K562 (cell line): ENCODE results near the gene OXT. TPM values are rescaled to one million over a fixed set of nuclear protein-coding genes. Genes with fewer than 3 reads are reported as not detected.

Experiments
- ATAC-seq: fragments of 200-7000 bp; cut with Tn5 transposase; 3 replicates; pipeline ENCODE4 v1.9.1; 2020; ENCODE audit warnings: moderate library complexity
- BruUV-seq: library from RNA; stranded (reverse); fragments of 400-500 nt; replicated peaks from 2 replicates; lab custom pipeline; 2021; lab: Mats Ljungman, UMichigan
- CTCF ChIA-PET: fragments of 300-600 bp; formaldehyde crosslinking; extraction: SDS; loops from one replicate; lab custom pipeline; 2021; ENCODE audit warnings: low intra/inter-chr PET ratio; lab: Yijun Ruan, JAX
- POLR2A ChIA-PET: fragments of 300-600, 350-650 bp; sonication (Branson Sonifier 250); formaldehyde crosslinking; extraction: SDS; loops from one replicate; lab custom pipeline; 2021; ENCODE audit warnings: antibody characterized with exemption, inconsistent platforms; lab: Yijun Ruan, JAX
- DNase-seq, 4 experiments: peaks; one replicate each; pipeline versions ENCODE4 v3.0.0 to v3.0.0-alpha.2; 2011 to 2018; ENCODE audit warnings: low spot score in 3 of 4, mixed read lengths in 3 of 4; ENCODE audit errors: extremely low read depth in 1 of 4
- FAIRE-seq: peaks from 2 replicates; lab custom pipeline; 2011; peaks lifted over from hg19 to GRCh38; lab: Jason Lieb, UNC
- H2AFZ ChIP-seq: 2 replicates; pipeline ENCODE4 v1.6.0; 2011; ENCODE audit warnings: low read depth, low read length, control low read depth, inconsistent platforms
- H3K27ac ChIP-seq: fragments of 200-600 bp; 3 replicates; pipeline ENCODE4 v1.8.0; 2011; ENCODE audit warnings: low read depth, mild to moderate bottlenecking, control low read depth, inconsistent platforms, low read length, moderate library complexity, mixed read lengths; ENCODE audit errors: extremely low read depth
- H3K27me3 ChIP-seq, 2 experiments: fragments of 300-600 bp in 1 of 2; 2 replicates in 1 of 2; 3 replicates in 1 of 2; pipeline versions ENCODE4 v1.6.0 to v1.8.0; 2011; ENCODE audit warnings: inconsistent platforms in 2 of 2, low read length in 2 of 2, mild to moderate bottlenecking in 1 of 2, mixed read lengths in 1 of 2, moderate library complexity in 1 of 2; ENCODE audit not compliant: control insufficient read depth in 2 of 2, insufficient read depth in 2 of 2
- H3K36me3 ChIP-seq: fragments of 300-600 bp; 3 replicates; pipeline ENCODE4 v1.8.0; 2011; ENCODE audit warnings: mild to moderate bottlenecking, low read length, inconsistent platforms; ENCODE audit not compliant: control insufficient read depth, insufficient read depth
- H3K4me1 ChIP-seq, 2 experiments: fragments of 200-600 bp in 1 of 2; replicated peaks in 1 of 2; 2 replicates in 1 of 2; 3 replicates in 1 of 2; pipeline versions ENCODE4 v1.5.1 to v1.8.0; 2011; ENCODE audit warnings: inconsistent platforms in 2 of 2, low read length in 2 of 2, mild to moderate bottlenecking in 1 of 2, mixed read lengths in 1 of 2, moderate library complexity in 1 of 2; ENCODE audit not compliant: control insufficient read depth in 2 of 2, insufficient read depth in 2 of 2
- H3K4me2 ChIP-seq: 2 replicates; pipeline ENCODE4 v1.6.1; 2011; ENCODE audit warnings: low read length, control low read depth, inconsistent platforms, mixed read lengths; ENCODE audit not compliant: insufficient read depth
- H3K4me3 ChIP-seq: fragments of 200-600 bp; sonication (generic), shearing (Covaris generic); 2 replicates; pipeline ENCODE4 v1.5.1; 2016; ENCODE audit warnings: control low read depth, inconsistent platforms
- H3K79me2 ChIP-seq: fragments of 200-600 bp; 3 replicates; pipeline ENCODE4 v1.8.0; 2011; ENCODE audit warnings: low read length, inconsistent platforms; ENCODE audit not compliant: control insufficient read depth, insufficient read depth
- H3K9ac ChIP-seq, 2 experiments: 2 replicates each; pipeline versions ENCODE4 v1.6.0 to v1.6.1; 2011; ENCODE audit warnings: low read depth in 2 of 2, low read length in 2 of 2, control low read depth in 1 of 2, inconsistent platforms in 1 of 2, mild to moderate bottlenecking in 1 of 2, mixed read lengths in 1 of 2; ENCODE audit not compliant: insufficient read depth in 1 of 2
- H3K9me1 ChIP-seq: one replicate; pipeline ENCODE4 v1.6.0; 2011; ENCODE audit warnings: inconsistent platforms, mild to moderate bottlenecking, low read length, moderate library complexity; ENCODE audit not compliant: control insufficient read depth, insufficient read depth
- H3K9me3 ChIP-seq: replicated peaks from 2 replicates; pipeline ENCODE4 v1.5.1; 2011; ENCODE audit warnings: low read depth, low read length, inconsistent platforms; ENCODE audit not compliant: control insufficient read depth, insufficient read depth
- H4K20me1 ChIP-seq: replicated peaks from 2 replicates; pipeline ENCODE4 v1.6.1; 2011; ENCODE audit warnings: low read length, inconsistent platforms, mixed read lengths; ENCODE audit not compliant: control insufficient read depth, insufficient read depth
- ERF ChIP-seq: fragments of 450-650 bp; formaldehyde crosslinking; IDR thresholded peaks from 2 replicates; pipeline ENCODE4 v1.4.0; 2020; ENCODE audit warnings: mild to moderate bottlenecking, mixed read lengths
- MTA2 ChIP-seq: fragments of 450-650 bp; IDR thresholded peaks from 2 replicates; pipeline ENCODE4 v1.6.1; 2016; ENCODE audit warnings: low read depth
- NBN ChIP-seq: fragments of 450-650 bp; IDR thresholded peaks from 2 replicates; pipeline ENCODE4 v1.6.1; 2016; ENCODE audit warnings: low read depth, mild to moderate bottlenecking
- ZNF165 ChIP-seq: fragments of 250-450 bp; sonication (Bioruptor Pico); IDR thresholded peaks from 2 replicates; pipeline ENCODE4 v1.4.0; 2020; ENCODE audit warnings: borderline replicate concordance
- WGBS: fragments of 100-300 bp; shearing (Covaris generic); methylation state at CpG from one replicate; pipeline ENCODE4 v1.1.6; 2016; ENCODE audit warnings: low coverage, mixed read lengths; ENCODE audit not compliant: insufficient coverage; ENCODE audit errors: missing lambda C conversion rate; 5-methylcytosine and 5-hydroxymethylcytosine counted together
- in situ Hi-C: fragments of 300-500 bp; cut with MboI; formaldehyde crosslinking; loops from 4 replicates; pipeline ENCODE4 v1.15.0; 2018; ENCODE audit warnings: inconsistent platforms, mixed read lengths
- intact Hi-C: fragments of 100-400 bp; cut with micrococcal nuclease; formaldehyde crosslinking; loops from 2 replicates; pipeline ENCODE4 v1.14.2; 2022
- polyA plus RNA-seq, 8 experiments: library from polyadenylated mRNA; depleted of rRNA in 4 of 8; stranded (reverse) in 5 of 8; unstranded in 3 of 8; fragments of >200 nt; fragmentation: Nextera tagmentation in 2 of 8; fragmentation: Illumina TruSeq in 1 of 8; extraction: Ambion mirVana in 2 of 8; extraction: Trizol in 1 of 8; gene quantifications; 2 replicates each; pipeline versions ENCODE4 v1.2.1 to v1.2.3, GENCODE V29; 2011 to 2014; ENCODE audit warnings: inconsistent platforms in 1 of 8, missing spikeins in 1 of 8
- total RNA-seq, 7 experiments: library from RNA; depleted of rRNA in 6 of 7; stranded (reverse); fragments of >200 nt in 6 of 7; fragmentation: Illumina TruSeq in 2 of 7; extraction: Trizol in 2 of 7; gene quantifications; 2 replicates each; pipeline versions ENCODE4 v1.2.1 to v1.2.3, GENCODE V29; 2011 to 2021; ENCODE audit warnings: low replicate concordance in 1 of 7

OXT gene
- total and polyA plus RNA-seq, 9 of the 15 experiments (the other 6 are each of a cell fraction or from before 2014, with no cell fraction given) = not detected

DNA sequence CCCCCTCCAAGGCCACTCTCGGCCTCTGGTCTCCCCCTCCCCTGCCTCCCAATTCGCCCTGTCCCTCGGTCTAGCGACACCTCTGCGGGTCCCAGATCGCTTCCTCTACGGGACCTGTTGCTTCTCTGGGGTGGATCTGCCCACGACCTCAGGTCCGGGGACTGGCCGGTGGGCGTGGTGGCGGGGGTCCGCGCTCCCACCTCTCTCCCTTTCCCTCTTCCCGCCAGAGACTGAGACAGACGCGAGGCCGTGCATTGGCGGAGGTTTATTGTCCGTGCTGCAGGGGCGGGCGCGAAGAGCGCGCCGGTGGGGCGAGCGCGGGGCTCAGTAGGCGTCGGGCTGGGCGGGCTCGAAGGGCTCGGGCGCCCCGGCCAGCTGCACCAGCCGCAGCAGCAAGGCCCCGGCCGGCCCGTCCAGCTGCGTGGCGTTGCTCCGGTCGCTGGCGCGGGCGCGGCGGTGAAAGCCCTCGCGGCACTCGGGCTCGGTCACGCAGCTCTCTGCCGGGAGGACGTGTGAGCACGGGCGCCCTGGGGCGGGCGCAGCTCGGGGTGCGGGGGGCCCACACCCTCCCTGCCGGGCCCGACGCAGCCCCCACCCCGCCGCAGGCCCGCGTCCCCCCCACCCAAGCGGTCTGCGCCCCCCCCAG lies 11.0 kb downstream of the OXT start:
- Histone ChIP-seq H3K4me1 (peaks cover 10 to 28% of the 10 kb centered on the region in 2 experiments; a peak in 4 of 5 replicates), H3K27me3 (no peaks in the 10 kb centered on the region), H3K4me2 (no peak overlapping the region), H3K36me3 (no peaks in the 10 kb centered on the region), H3K79me2 (no peaks in the 10 kb centered on the region), H3K9me3 (no peaks in the 10 kb centered on the region), H3K4me3 (no peak overlapping the region), H4K20me1 (no peaks in the 10 kb centered on the region), H2AFZ (no peak overlapping the region), H3K27ac (no peak overlapping the region), H3K9me1 (peaks cover 3% of the 10 kb centered on the region), H3K9ac (no peak overlapping the region)
- FAIRE-seq = no peak
- 73% methylated on average over 8 of the region's 71 CpGs for whole genome bisulfite sequencing
- DNase-seq = no peak
- no TSS peak for BruUV-seq
- in situ Hi-C loops (no loop called here), intact Hi-C loops (no loop called here)
- ChIA-PET POLR2A (no interaction called here), CTCF (no interaction called here)
- ATAC-seq = no peak
- TF ChIP-seq NBN = no peak
- no peak for TF ChIP-seq ZNF165 (CRISPR knock-in tag)
- TF ChIP-seq MTA2 = no peak
- no peak for TF ChIP-seq ERF
